ENCODE measurements around the gene PRKAG2.
A peak's percentile ranks its signal among the peaks of the same experiment; 100 is the strongest.
"Not testable (repeated sequence)": the region's sequence is repeated elsewhere in the genome, so short reads cannot be mapped to it uniquely, and the experiment has no call there.

PRKAG2 gene

DNA sequence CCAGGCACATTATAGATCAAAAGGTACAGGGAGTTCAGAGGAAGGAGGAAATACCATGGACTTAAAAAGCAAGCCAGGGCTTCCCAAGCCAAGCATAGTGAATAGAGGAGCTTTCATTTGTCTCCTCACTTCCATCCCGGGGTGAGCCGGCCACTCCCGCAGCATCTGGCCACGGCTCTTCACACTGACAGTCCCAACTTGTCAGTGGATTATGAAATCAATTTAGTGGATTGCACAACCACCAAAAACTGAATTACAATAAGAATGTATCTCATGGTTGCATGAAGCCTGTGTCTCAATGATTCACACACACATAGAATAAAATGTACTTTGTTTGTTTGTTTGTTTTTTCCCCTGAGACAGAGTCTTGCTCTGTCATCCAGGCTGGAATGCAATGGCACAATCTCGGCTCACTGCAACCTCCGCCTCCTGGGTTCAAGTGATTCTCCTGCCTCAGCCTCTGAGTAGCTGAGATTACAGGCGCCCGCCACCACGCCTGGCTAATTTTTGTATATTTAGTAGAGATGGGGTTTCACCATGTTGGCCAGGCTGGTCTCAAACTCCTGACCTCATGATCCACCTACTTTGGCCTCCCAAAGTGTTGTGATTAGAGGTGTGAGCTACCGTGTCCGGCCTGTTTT is 79.1 kb downstream of the PRKAG2 start:
- not testable (repeated sequence) for DNase-seq

DNA sequence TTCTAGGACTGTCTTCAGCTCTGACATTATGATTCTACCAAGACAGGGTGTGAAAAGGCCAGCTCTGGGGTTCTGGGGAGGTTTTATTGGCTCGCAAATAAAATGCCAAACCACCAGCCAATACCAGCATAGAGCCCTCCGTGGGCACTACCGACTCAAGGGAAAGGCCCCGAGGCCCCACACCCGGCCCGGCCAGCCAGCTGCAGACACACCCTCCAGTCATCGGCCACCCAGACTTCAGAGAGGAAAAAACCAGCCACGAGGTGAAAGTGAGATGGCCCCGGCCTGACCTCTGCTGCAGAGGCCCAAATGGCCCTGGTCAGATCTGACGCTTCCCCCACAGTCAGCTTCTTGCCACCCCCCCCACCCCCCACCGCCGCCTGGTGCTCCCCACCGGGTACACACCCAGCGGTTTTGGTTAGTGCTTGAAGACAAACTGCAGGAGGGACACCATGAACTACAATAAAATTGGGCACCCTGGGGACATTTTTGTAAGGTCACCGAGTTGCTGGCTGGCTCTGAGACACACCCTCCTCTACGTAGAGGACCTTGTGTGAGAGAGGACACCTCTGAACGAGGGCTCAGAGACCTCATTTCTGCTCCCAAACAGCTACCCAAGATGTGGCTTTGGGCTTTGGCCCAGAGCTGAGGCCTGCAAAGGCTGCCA is 79.9 kb downstream of the PRKAG2 start:
- no peak for DNase-seq

DNA sequence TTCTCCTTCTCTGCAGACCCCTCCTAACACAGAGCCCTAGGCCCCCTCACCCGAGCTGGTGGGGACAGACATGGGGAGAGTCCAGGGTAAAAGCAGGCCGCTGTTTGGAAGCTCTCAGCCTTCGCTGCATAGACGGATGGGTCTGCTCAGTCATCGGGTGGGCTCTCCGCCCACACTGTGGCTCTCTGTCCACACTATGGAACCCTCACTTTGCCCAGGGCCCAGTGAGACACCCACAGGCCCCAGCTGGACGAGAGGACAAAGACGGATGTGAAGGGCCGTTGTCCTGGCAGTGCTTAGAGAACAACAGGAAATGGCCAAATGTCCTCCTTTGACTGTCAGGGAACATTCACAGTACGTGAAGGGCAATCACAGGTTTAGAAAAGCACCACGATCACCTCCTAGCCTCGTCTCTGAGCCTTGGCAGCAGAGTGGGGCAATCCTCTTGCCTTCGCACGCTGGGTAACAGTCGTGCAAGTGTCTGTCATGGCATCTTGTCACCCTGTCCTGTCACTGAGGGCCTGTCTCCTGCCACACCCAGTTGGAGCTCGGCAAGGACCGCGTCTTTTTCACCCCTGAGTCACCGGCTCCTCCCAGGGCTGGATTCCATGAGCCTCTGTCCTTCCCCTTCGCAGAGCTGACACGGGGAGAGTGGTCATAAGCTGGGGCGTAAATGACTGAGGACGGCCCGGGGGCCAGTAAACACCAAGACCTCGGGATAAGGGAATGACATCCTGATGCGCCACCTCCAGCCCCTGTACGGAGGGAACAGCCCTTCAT is 80.6 kb downstream of the PRKAG2 start:
- DNase-seq = peak; percentile 34 to 36

GRCh38 chr7:151795168-151795811 is 81.6 kb downstream of the PRKAG2 start:
- DNase-seq = peak; percentile 90

GRCh38 chr7:151794508-151795167 is 82.3 kb downstream of the PRKAG2 start:
- DNase-seq = no peak

- no peak for DNase-seq
Measured at GRCh38 chr7:151793991-151794507, 82.9 kb downstream of the PRKAG2 start.

GRCh38 chr7:151793531-151793951 is 83.4 kb downstream of the PRKAG2 start:
- no peak for DNase-seq

- no peak for DNase-seq
Measured at GRCh38 chr7:151792636-151793035, 84.3 kb downstream of the PRKAG2 start.

DNA sequence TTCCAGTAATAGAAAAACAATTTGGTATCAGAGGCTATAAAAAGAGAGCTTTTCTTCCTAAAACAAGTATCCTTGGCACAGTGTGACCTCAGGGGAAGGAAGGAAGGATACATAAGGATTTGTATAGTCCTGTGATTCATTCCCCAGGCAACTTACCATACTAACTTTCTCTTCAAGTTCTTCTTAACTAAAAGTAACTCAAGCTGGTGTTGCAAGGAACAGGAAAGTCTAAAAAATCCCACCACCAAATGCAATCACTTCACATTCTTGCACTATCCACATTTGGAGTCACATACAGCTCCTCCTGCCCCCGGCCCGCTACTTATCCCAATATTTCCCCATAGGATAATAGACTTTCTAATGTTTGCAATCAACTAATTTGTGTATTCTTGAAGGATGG is 84.8 kb downstream of the PRKAG2 start:
- DNase-seq = no peak

- DNase-seq = no peak
Measured at GRCh38 chr7:151790830-151791620, 85.9 kb downstream of the PRKAG2 start.

- DNase-seq = no peak
Measured at GRCh38 chr7:151790095-151790829, 86.7 kb downstream of the PRKAG2 start.

DNA sequence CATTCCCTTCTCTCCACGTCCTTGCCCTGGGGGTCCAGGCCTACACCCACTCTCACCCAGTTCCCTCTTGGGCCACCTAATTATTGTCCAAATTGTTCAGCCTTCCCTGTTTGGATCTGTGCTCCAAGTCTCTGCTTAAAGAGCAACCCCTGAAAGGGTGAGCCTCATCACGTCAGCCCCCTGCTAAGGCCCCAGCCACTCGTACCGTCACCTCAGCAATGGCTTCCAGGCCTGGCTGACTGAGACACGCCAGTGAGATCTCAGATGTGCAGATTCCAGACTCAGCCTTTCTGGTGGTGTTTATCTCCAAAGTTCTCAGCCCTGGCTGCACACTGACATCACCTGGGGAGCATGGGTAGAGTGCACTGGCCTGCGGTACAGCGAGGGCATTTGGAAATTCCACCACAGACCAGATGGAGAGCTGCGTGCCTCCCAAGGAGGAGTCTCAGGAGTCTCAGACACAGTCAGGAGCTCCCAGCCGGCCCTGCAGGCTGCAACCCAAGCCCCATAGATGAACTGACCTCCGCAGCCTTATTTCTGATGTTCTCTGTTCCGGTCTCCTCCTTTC is 87.5 kb downstream of the PRKAG2 start:
- no peak for DNase-seq

- no peak for DNase-seq
Measured at GRCh38 chr7:151787348-151787747, 89.6 kb downstream of the PRKAG2 start.

DNA sequence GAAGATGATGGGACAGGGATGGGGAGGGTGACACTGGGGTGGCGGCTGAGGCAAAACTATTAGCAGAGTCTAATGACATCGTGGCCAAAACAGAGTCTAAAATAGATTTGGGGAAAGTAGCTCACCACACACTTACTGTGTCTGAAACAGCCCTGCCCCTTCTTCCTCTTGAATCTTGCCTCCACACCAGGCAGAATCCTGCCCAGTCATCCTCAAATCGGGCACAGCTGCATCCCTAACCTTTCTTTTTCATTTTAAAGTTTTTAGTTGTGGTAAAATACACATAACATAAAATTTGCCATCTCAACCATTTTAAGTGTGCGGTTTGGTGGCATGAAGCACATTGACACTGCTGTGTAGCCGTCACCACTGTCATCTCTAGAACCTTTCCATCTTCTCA is 90.0 kb downstream of the PRKAG2 start:
- no peak for DNase-seq

- no peak for DNase-seq
Measured at GRCh38 chr7:151786241-151786640, 90.7 kb downstream of the PRKAG2 start.

GRCh38 chr7:151785681-151785965 is 91.3 kb downstream of the PRKAG2 start:
- DNase-seq = no peak

- DNase-seq = no peak
Measured at GRCh38 chr7:151784853-151785680, 91.8 kb downstream of the PRKAG2 start.

GRCh38 chr7:151783958-151784575 is 92.8 kb downstream of the PRKAG2 start:
- no peak for DNase-seq

Measured in activated T-cell treated with anti-CD3 and anti-CD28 coated beads, Interleukin-2, amount 50 U/mL, for 48 hours (primary cell).